ENCODE measurements around the gene UBE2L6.

The UBE2L6 gene

GRCh38 chr11:57556041-57556440 lies 11.4 kb downstream of the UBE2L6 start:
- in situ Hi-C loops (cut with HindIII; ENCODE audit: low pct_unique_long_range_greater_than_20kb, low sequenced_read_pairs) = no loop called here
- TF ChIP-seq JUND (IDR thresholded peaks at IDR 0.05; ENCODE audit: low read depth) = no peak
- no peak for DNase-seq (ENCODE audit: low read depth in 1 of 2, low spot score in 1 of 2)

GRCh38 chr11:57555393-57555792 lies 12.1 kb downstream of the UBE2L6 start:
- no peak for TF ChIP-seq JUND (IDR thresholded peaks at IDR 0.05; ENCODE audit: low read depth)
- in situ Hi-C loops (cut with HindIII; ENCODE audit: low pct_unique_long_range_greater_than_20kb, low sequenced_read_pairs) = no loop called here
- DNase-seq (ENCODE audit: low read depth in 1 of 2, low spot score in 1 of 2) = no peak

- in situ Hi-C loops (cut with HindIII; ENCODE audit: low pct_unique_long_range_greater_than_20kb, low sequenced_read_pairs) = no loop called here
- no peak for TF ChIP-seq JUND (IDR thresholded peaks at IDR 0.05; ENCODE audit: low read depth)
- DNase-seq (ENCODE audit: low read depth in 1 of 2, low spot score in 1 of 2) = no peak
Measured at GRCh38 chr11:57552479-57552878, 15.0 kb downstream of the UBE2L6 start.

- DNase-seq (ENCODE audit: low read depth in 1 of 2, low spot score in 1 of 2) = no peak
- in situ Hi-C loops (cut with HindIII; ENCODE audit: low pct_unique_long_range_greater_than_20kb, low sequenced_read_pairs) = no loop called here
- no peak for TF ChIP-seq JUND (IDR thresholded peaks at IDR 0.05; ENCODE audit: low read depth)
Measured at GRCh38 chr11:57551941-57552340, 15.5 kb downstream of the UBE2L6 start.

GRCh38 chr11:57549983-57550382 lies 17.5 kb downstream of the UBE2L6 start:
- in situ Hi-C loops (cut with HindIII; ENCODE audit: low pct_unique_long_range_greater_than_20kb, low sequenced_read_pairs) = no loop called here
- TF ChIP-seq JUND (IDR thresholded peaks at IDR 0.05; ENCODE audit: low read depth) = no peak
- DNase-seq (ENCODE audit: low read depth in 1 of 2, low spot score in 1 of 2) = no peak

- in situ Hi-C loops (cut with HindIII; ENCODE audit: low pct_unique_long_range_greater_than_20kb, low sequenced_read_pairs) = no loop called here
Measured at GRCh38 chr11:57547854-57548377, 19.6 kb downstream of the UBE2L6 start.

GRCh38 chr11:57546869-57547475 lies 20.5 kb downstream of the UBE2L6 start:
- TF ChIP-seq JUND (IDR thresholded peaks at IDR 0.05; ENCODE audit: low read depth) = no peak
- in situ Hi-C loops (cut with HindIII; ENCODE audit: low pct_unique_long_range_greater_than_20kb, low sequenced_read_pairs) = no loop called here
- peak in 1 of 2 experiments; percentile 29 for DNase-seq (ENCODE audit: low read depth in 1 of 2, low spot score in 1 of 2)

More at GRCh38 chr11:57547854-57548377, 19.6 kb downstream of the UBE2L6 start:
- no peak for DNase-seq (ENCODE audit: low read depth in 1 of 2, low spot score in 1 of 2)
- no peak for TF ChIP-seq JUND (IDR thresholded peaks at IDR 0.05; ENCODE audit: low read depth)

- DNase-seq (ENCODE audit: low read depth in 1 of 2, low spot score in 1 of 2) = no peak
- in situ Hi-C loops (cut with HindIII; ENCODE audit: low pct_unique_long_range_greater_than_20kb, low sequenced_read_pairs) = no loop called here
- TF ChIP-seq JUND (IDR thresholded peaks at IDR 0.05; ENCODE audit: low read depth) = no peak
Measured at GRCh38 chr11:57546451-57546850, 21.0 kb downstream of the UBE2L6 start.

- DNase-seq (ENCODE audit: low read depth in 1 of 2, low spot score in 1 of 2) = no peak
- TF ChIP-seq JUND (IDR thresholded peaks at IDR 0.05; ENCODE audit: low read depth) = no peak
- in situ Hi-C loops (cut with HindIII; ENCODE audit: low pct_unique_long_range_greater_than_20kb, low sequenced_read_pairs) = no loop called here
Measured at GRCh38 chr11:57545883-57546282, 21.6 kb downstream of the UBE2L6 start.

- no peak for TF ChIP-seq JUND (IDR thresholded peaks at IDR 0.05; ENCODE audit: low read depth)
- in situ Hi-C loops (cut with HindIII; ENCODE audit: low pct_unique_long_range_greater_than_20kb, low sequenced_read_pairs) = no loop called here
- DNase-seq (ENCODE audit: low read depth in 1 of 2, low spot score in 1 of 2) = no peak
Measured at GRCh38 chr11:57544566-57544965, 22.9 kb downstream of the UBE2L6 start.

- peak; percentile 34 to 54 for DNase-seq (ENCODE audit: low read depth in 1 of 2, low spot score in 1 of 2)
- in situ Hi-C loops (cut with HindIII; ENCODE audit: low pct_unique_long_range_greater_than_20kb, low sequenced_read_pairs) = no loop called here
- TF ChIP-seq JUND (IDR thresholded peaks at IDR 0.05; ENCODE audit: low read depth) = no peak
Measured at GRCh38 chr11:57543593-57543992, 23.9 kb downstream of the UBE2L6 start.

- DNase-seq (ENCODE audit: low read depth in 1 of 2, low spot score in 1 of 2) = no peak
- in situ Hi-C loops (cut with HindIII; ENCODE audit: low pct_unique_long_range_greater_than_20kb, low sequenced_read_pairs) = no loop called here
- TF ChIP-seq JUND (IDR thresholded peaks at IDR 0.05; ENCODE audit: low read depth) = no peak
Measured at GRCh38 chr11:57542582-57542981, 24.9 kb downstream of the UBE2L6 start.

GRCh38 chr11:57541169-57541568 lies 26.3 kb downstream of the UBE2L6 start:
- DNase-seq (ENCODE audit: low read depth in 1 of 2, low spot score in 1 of 2) = no peak
- TF ChIP-seq JUND (IDR thresholded peaks at IDR 0.05; ENCODE audit: low read depth) = no peak
- in situ Hi-C loops (cut with HindIII; ENCODE audit: low pct_unique_long_range_greater_than_20kb, low sequenced_read_pairs) = no loop called here

GRCh38 chr11:57539342-57539741 lies 28.1 kb downstream of the UBE2L6 start:
- no peak for DNase-seq (ENCODE audit: low read depth in 1 of 2, low spot score in 1 of 2)
- no peak for TF ChIP-seq JUND (IDR thresholded peaks at IDR 0.05; ENCODE audit: low read depth)
- in situ Hi-C loops (cut with HindIII; ENCODE audit: low pct_unique_long_range_greater_than_20kb, low sequenced_read_pairs) = no loop called here
